GF-D8 (cell line): Measurements from ENCODE around the gene EEFSEC.

Experiments
- DNase-seq: peaks from one replicate; lab custom pipeline; 2025; lab: John Stamatoyannopoulos, UW

Gene EEFSEC

GRCh38 chr3:128412180-128413002 is 259.1 kb downstream of the EEFSEC start:
- DNase-seq: no peak

- DNase-seq: no peak
These were observed 259.7 kb downstream of the EEFSEC start for GRCh38 chr3:128413003-128413370.

- no peak for DNase-seq
These were observed 260.3 kb downstream of the EEFSEC start for GRCh38 chr3:128413413-128414205.

GRCh38 chr3:128415200-128415772 is 262.0 kb downstream of the EEFSEC start:
- peak; percentile 87 for DNase-seq

GRCh38 chr3:128415773-128416577 is 262.7 kb downstream of the EEFSEC start:
- peak; percentile 73 for DNase-seq

- DNase-seq: peak; percentile 75
These were observed 263.4 kb downstream of the EEFSEC start for GRCh38 chr3:128416578-128417211.

- no peak for DNase-seq
These were observed 265.6 kb downstream of the EEFSEC start for GRCh38 chr3:128418900-128419299.

GRCh38 chr3:128419311-128419710 is 266.0 kb downstream of the EEFSEC start:
- no peak for DNase-seq

- no peak for DNase-seq
These were observed 267.0 kb downstream of the EEFSEC start for GRCh38 chr3:128420289-128420688.

- no peak for DNase-seq
These were observed 267.6 kb downstream of the EEFSEC start for GRCh38 chr3:128420720-128421438.

GRCh38 chr3:128421439-128421836 is 268.2 kb downstream of the EEFSEC start:
- DNase-seq: no peak

- no peak for DNase-seq
These were observed 268.7 kb downstream of the EEFSEC start for GRCh38 chr3:128421966-128422365.

GRCh38 chr3:128422762-128423524 is 269.7 kb downstream of the EEFSEC start:
- no peak for DNase-seq

- DNase-seq: no peak
These were observed 270.4 kb downstream of the EEFSEC start for GRCh38 chr3:128423525-128424147.

GRCh38 chr3:128424508-128425069 is 271.3 kb downstream of the EEFSEC start:
- no peak for DNase-seq

- DNase-seq: no peak
These were observed 272.0 kb downstream of the EEFSEC start for GRCh38 chr3:128425142-128425845.

- no peak for DNase-seq
These were observed 272.5 kb downstream of the EEFSEC start for GRCh38 chr3:128425846-128426127.

GRCh38 chr3:128426128-128426921 is 273.0 kb downstream of the EEFSEC start:
- peak; percentile 10 for DNase-seq
